Raji (cell line): ENCODE data around the gene BCL7A.
A peak's percentile ranks its signal among the peaks of the same experiment; 100 is the strongest.

Source experiments
- POLR2A ChIP-seq: IDR thresholded peaks from 2 replicates; pipeline ENCODE4 v1.6.1; 2011; ENCODE audit warnings: low read depth, low read length, control low read depth; ENCODE audit not compliant: insufficient read depth

Gene BCL7A

GRCh38 chr12:122014781-122015180 lies 6.9 kb upstream of the BCL7A start:
- no peak for TF ChIP-seq POLR2A

DNA sequence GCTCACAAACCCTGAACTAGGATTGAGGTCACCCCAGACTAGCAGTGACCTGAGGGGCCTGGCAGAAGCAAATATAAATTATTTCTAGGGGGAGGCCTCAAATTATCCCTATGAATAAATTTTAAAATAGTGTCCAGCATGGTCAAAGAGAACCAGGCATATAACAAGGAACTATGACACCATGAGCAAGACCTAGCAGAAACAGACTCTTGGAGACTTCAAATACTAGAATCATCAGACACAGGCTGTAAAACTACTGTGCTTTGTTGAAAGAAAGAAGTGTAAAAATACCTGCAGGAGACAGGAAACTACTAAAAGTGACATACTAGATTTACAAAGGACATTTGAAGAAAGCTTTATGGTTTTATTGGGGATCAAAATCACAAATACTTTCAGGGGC lies 3.2 kb upstream of the BCL7A start:
- TF ChIP-seq POLR2A, result no peak

- peak; percentile 43; the same call in 1 of the 2 replicates for TF ChIP-seq POLR2A
These were observed 2.7 kb upstream of the BCL7A start for GRCh38 chr12:122018937-122019336.

- no peak; the same call in 1 of the 2 replicates for TF ChIP-seq POLR2A
These were observed 890 bp upstream of the BCL7A start for GRCh38 chr12:122020795-122021192.

- peak; percentile 36 for TF ChIP-seq POLR2A
These were observed 377 bp upstream of the BCL7A start for GRCh38 chr12:122021193-122021821.

DNA sequence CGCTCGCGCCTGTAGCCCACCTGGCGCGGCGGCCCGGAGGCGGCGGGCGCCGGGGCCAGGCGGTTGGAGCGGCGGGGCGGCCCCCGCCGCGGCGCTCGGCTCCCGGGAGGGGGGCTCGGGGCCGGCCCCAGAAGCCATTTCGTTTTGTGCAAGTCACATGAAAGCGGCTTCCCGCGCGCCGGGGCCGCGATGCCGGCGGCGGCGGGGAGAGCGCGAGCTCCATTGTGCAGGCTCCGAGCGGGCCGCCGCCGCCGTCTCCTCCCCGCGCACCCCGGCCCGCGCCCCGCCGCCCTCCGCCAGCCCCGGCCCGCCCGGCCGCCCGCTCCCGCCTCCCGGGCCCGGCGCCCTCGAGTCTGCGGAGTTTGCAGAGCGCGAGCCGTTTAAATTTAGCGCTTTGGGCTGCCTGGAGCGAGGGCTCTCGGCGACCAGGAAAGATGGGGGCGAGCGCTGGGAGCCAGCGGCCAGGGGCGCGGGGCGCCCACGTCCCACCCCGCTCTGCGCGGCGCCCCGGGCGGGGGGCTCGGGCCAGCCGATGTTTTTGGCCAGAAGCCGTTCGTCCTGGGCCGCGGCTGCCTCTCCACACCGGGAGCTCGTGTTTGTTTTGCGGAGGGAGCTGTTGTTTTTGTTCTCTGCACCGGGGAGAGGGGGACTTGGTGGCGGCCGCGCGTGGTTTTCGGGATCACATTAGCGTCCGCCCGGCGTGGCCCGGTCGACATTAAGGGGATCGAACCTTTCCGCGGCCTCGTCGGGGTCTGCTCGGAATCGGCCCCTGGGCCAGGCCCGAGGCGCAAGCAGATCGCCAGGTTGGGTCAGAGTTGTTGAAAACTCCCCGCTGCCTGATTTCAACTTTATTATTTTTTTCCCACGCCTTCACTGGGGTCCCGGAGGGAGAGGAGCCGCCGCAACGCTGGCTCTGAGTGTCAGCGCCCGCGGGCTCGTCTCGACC lies 982 bp downstream of the BCL7A start:
- no peak; the same call in 1 of the 2 replicates for TF ChIP-seq POLR2A

GRCh38 chr12:122023339-122024131 lies 1.9 kb downstream of the BCL7A start:
- TF ChIP-seq POLR2A, result no peak

GRCh38 chr12:122024132-122024785 lies 2.6 kb downstream of the BCL7A start:
- TF ChIP-seq POLR2A, result peak; percentile 81

- peak; percentile 6 for TF ChIP-seq POLR2A
These were observed 5.1 kb downstream of the BCL7A start for GRCh38 chr12:122026706-122027333.

- 0 out of 2 replicates have a peak, but pooled peaks have one; percentile 29 for TF ChIP-seq POLR2A
These were observed 6.7 kb downstream of the BCL7A start for GRCh38 chr12:122028165-122028904.

DNA sequence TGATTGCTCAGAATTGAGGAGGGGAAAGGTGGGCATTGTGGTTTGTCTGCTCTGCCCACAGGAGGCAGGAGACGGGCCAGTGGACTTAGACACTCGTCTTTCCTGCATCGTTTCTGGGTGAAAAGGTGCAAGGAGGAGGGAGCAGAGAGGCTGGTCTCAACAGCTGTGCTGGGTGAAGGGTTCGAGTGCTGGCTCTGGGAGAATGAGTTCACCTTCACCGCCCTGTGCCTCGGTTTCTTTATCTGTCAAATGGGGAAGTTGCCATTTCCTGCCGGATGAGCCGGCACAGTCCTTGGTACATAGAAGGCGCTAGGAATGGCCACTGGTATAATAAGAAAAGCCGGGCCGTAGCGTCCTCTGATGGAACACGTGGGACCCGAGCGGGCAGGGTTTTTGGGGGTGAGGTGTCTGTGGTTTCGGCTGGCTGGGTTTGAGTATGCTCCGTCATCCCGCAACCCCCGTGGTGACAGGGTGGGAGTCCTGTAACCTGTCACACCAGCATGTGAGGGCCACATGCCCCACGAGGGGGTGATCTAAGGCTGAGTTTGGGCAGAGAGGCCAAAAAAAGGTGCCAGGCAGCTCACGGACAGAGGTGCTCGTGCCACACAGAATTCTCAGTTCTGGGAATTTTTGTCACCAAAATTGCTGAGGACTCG lies 7.3 kb downstream of the BCL7A start:
- 0 out of 2 replicates have a peak, but pooled peaks have one; percentile 16 for TF ChIP-seq POLR2A

DNA sequence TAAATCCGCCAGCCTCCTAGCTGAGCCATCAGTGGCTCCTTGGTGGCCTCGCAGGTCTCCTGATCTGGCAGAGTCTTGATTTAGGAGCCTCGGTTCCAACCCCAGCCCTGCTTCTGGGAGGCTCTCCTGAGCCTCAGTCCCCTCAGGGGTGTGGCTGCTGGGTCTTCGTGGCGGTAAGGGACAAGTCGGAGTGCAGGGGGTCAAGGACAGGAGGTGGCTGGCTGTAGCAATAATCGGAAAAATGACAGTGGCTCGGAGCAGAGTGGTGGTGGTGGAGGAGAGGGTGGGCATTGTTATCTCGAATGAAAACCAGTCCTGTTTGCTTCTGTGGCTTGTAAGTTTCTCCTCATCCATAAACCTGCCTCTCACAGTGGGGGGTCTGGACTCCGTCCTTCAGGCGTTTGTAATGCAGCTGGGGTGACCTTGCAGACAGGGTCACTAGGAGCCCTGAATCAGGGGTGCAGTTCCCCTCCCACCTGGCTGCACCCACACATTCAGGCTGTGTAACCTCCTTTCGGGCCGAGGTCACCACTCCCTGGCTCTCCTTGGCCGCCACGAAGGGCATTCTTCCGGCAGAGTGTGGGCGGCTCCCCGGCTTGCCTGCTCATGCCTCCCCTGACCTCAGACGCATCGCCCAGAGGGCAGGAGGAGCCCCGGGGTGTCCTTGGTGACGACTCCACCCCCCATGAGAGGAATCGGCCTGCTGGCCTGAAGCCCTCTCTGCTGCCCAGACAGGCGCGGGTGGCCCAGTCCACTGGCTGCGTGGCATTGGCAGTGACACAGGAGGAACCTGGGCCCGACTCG lies 8.1 kb downstream of the BCL7A start:
- no peak for TF ChIP-seq POLR2A
